GM12878 (cell line): ENCODE results near the gene TEX54.

ENCODE experiments used
- FOXK2 ChIP-seq: fragments of 450-650 bp; IDR thresholded peaks from 2 replicates; pipeline ENCODE4 v1.6.1; 2017; ENCODE audit warnings: mild to moderate bottlenecking, moderate library complexity
- JUNB ChIP-seq: IDR thresholded peaks from 2 replicates; pipeline ENCODE4 v1.6.1; 2016; ENCODE audit warnings: antibody characterized with exemption, mild to moderate bottlenecking
- KDM1A ChIP-seq: fragments of 200-600 bp; sonication (generic); IDR thresholded peaks from 2 replicates; pipeline ENCODE4 v1.6.1; 2016; ENCODE audit warnings: borderline replicate concordance
- MXI1 ChIP-seq: fragments of 150-350 bp; IDR thresholded peaks from 2 replicates; pipeline ENCODE4 v1.6.1; 2011; ENCODE audit warnings: low read depth, mild to moderate bottlenecking, inconsistent platforms, low read length, improper control_type of control experiment
- SP1 ChIP-seq: IDR thresholded peaks from one replicate; pipeline ENCODE4 v1.6.1; 2011; ENCODE audit warnings: low read depth, low read length
- TF ChIP-seq, protein P1 (sequence below): IDR thresholded peaks from 2 replicates; pipeline ENCODE4 v1.6.1; 2012; ENCODE audit warnings: mild to moderate bottlenecking, low read depth, low read length
- TF ChIP-seq, protein P2 (sequence below), 3 experiments: IDR thresholded peaks in 2 of 3; conservative IDR thresholded peaks in 1 of 3; 2 replicates each; pipeline ENCODE4 v1.5.1; 2011; ENCODE audit warnings: low read depth in 3 of 3, low read length in 3 of 3, mild to moderate bottlenecking in 3 of 3, control low read depth in 2 of 3, moderate library complexity in 2 of 3, inconsistent platforms in 1 of 3, mixed read lengths in 1 of 3; ENCODE audit not compliant: control insufficient read depth in 2 of 3, insufficient read depth in 1 of 3; ENCODE audit errors: extremely low read depth in 1 of 3
- TF ChIP-seq, protein P3 (sequence below): IDR thresholded peaks from 2 replicates; pipeline ENCODE4 v1.6.1; 2011; ENCODE audit warnings: mild to moderate bottlenecking, low read depth, low read length, moderate library complexity; ENCODE audit not compliant: insufficient replicate concordance

DNA sequence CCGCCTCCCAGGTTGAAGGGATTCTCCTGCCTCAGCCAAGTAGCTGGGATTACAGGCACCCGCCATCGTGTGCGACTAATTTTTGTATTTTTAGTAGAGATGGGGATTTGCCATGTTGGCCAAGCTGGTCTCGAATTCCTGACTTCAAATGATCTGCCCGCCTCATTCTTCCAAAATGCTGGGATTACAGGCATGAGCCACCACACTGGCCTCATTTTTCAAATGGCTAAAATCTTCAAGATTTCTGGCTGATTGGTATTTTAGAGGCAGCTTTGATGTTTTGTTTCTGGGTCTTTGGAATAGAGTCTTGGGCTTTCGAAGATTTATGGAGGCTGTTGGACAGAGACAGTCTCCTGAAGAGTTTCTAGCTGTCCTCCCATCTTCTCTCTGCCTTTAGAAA lies 42.2 kb upstream of the TEX54 start:
- TF ChIP-seq, protein P1, sequence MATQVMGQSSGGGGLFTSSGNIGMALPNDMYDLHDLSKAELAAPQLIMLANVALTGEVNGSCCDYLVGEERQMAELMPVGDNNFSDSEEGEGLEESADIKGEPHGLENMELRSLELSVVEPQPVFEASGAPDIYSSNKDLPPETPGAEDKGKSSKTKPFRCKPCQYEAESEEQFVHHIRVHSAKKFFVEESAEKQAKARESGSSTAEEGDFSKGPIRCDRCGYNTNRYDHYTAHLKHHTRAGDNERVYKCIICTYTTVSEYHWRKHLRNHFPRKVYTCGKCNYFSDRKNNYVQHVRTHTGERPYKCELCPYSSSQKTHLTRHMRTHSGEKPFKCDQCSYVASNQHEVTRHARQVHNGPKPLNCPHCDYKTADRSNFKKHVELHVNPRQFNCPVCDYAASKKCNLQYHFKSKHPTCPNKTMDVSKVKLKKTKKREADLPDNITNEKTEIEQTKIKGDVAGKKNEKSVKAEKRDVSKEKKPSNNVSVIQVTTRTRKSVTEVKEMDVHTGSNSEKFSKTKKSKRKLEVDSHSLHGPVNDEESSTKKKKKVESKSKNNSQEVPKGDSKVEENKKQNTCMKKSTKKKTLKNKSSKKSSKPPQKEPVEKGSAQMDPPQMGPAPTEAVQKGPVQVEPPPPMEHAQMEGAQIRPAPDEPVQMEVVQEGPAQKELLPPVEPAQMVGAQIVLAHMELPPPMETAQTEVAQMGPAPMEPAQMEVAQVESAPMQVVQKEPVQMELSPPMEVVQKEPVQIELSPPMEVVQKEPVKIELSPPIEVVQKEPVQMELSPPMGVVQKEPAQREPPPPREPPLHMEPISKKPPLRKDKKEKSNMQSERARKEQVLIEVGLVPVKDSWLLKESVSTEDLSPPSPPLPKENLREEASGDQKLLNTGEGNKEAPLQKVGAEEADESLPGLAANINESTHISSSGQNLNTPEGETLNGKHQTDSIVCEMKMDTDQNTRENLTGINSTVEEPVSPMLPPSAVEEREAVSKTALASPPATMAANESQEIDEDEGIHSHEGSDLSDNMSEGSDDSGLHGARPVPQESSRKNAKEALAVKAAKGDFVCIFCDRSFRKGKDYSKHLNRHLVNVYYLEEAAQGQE: no peak
- TF ChIP-seq, protein P2, sequence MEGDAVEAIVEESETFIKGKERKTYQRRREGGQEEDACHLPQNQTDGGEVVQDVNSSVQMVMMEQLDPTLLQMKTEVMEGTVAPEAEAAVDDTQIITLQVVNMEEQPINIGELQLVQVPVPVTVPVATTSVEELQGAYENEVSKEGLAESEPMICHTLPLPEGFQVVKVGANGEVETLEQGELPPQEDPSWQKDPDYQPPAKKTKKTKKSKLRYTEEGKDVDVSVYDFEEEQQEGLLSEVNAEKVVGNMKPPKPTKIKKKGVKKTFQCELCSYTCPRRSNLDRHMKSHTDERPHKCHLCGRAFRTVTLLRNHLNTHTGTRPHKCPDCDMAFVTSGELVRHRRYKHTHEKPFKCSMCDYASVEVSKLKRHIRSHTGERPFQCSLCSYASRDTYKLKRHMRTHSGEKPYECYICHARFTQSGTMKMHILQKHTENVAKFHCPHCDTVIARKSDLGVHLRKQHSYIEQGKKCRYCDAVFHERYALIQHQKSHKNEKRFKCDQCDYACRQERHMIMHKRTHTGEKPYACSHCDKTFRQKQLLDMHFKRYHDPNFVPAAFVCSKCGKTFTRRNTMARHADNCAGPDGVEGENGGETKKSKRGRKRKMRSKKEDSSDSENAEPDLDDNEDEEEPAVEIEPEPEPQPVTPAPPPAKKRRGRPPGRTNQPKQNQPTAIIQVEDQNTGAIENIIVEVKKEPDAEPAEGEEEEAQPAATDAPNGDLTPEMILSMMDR (IDR thresholded peaks at IDR 0.05 in 2 of 3, conservative IDR thresholded peaks at IDR 0.05 in 1 of 3; ENCODE audit: control insufficient read depth in 2 of 3, extremely low read depth in 1 of 3, insufficient read depth in 1 of 3, low read depth in 3 of 3, low read length in 3 of 3): no peak
- TF ChIP-seq, protein P3, sequence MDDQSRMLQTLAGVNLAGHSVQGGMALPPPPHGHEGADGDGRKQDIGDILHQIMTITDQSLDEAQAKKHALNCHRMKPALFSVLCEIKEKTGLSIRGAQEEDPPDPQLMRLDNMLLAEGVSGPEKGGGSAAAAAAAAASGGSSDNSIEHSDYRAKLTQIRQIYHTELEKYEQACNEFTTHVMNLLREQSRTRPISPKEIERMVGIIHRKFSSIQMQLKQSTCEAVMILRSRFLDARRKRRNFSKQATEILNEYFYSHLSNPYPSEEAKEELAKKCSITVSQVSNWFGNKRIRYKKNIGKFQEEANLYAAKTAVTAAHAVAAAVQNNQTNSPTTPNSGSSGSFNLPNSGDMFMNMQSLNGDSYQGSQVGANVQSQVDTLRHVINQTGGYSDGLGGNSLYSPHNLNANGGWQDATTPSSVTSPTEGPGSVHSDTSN: no peak
- TF ChIP-seq JUNB (no peak), KDM1A (no peak), MXI1 (no peak), FOXK2 (no peak), SP1 (no peak)
